Activated naive CD8-positive, alpha-beta T cell treated with anti-CD3 and anti-CD28 coated beads, Interleukin-2, amount 50 U/mL, for 24 hours (primary cell): ENCODE measurements around the gene DNAJB4.
"Not testable (repeated sequence)": the region's sequence is repeated elsewhere in the genome, so short reads cannot be mapped to it uniquely, and the experiment has no call there.

ENCODE experiments used
- ATAC-seq: fragments of 150-1000 bp; cut with Tn5 transposase; one replicate; pipeline ENCODE4 v1.10.0; 2021
- DNase-seq: peaks from one replicate; pipeline ENCODE4 v3.0.0; 2021
- H3K27ac Mint-ChIP-seq: one replicate; pipeline ENCODE4 v1.8.0; 2021; ENCODE audit warnings: mild to moderate bottlenecking, mixed read lengths
- H3K27me3 Mint-ChIP-seq: one replicate; pipeline ENCODE4 v1.8.0; 2021; ENCODE audit warnings: mixed read lengths
- H3K36me3 Mint-ChIP-seq: one replicate; pipeline ENCODE4 v1.8.0; 2021; ENCODE audit warnings: low read depth, mixed read lengths
- H3K4me1 Mint-ChIP-seq: one replicate; pipeline ENCODE4 v1.8.0; 2021; ENCODE audit warnings: mixed read lengths
- H3K4me3 Mint-ChIP-seq: one replicate; pipeline ENCODE4 v1.8.0; 2021; ENCODE audit warnings: mild to moderate bottlenecking, moderate library complexity, mixed read lengths
- H3K9me3 Mint-ChIP-seq: one replicate; pipeline ENCODE4 v1.8.0; 2021; ENCODE audit warnings: mixed read lengths

DNAJB4 gene

GRCh38 chr1:78053498-78053897, 48.8 kb downstream of the DNAJB4 start:
- Mint-ChIP-seq H3K4me3 (no peak overlapping the region), H3K27ac (no peak overlapping the region), H3K36me3 (no peaks in the 10 kb centered on the region), H3K27me3 (peaks cover 12% of the 10 kb centered on the region), H3K9me3 (peaks cover 8% of the 10 kb centered on the region), H3K4me1 (peaks cover 18% of the 10 kb centered on the region)
- no peak for DNase-seq
- no peak for ATAC-seq

DNA sequence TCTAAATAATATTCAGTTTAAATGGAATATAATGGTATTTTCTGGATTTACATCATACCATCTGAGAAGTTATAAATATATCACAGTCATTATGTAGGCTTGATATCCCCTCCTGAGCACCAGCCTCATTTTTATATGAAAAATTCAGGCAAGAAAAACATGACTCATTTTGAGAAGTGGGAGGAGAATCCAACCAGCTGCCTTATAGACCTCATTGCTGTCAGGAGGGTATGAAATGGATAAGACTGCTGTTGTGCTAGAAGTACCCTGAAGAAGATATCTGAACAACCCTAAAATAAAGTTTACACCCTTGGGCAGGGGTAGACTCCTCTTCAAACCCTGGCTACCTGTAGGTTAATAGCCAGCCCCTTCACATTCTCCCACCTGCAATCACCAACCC, 49.8 kb downstream of the DNAJB4 start:
- no peak overlapping the region for H3K27ac Mint-ChIP-seq
- H3K9me3 Mint-ChIP-seq: peaks cover 8% of the 10 kb centered on the region
- peaks cover 9% of the 10 kb centered on the region for H3K27me3 Mint-ChIP-seq
- no peak for DNase-seq
- no peaks in the 10 kb centered on the region for H3K36me3 Mint-ChIP-seq
- ATAC-seq: no peak
- peaks cover 9% of the 10 kb centered on the region for H3K4me1 Mint-ChIP-seq
- no peak overlapping the region for H3K4me3 Mint-ChIP-seq

DNA sequence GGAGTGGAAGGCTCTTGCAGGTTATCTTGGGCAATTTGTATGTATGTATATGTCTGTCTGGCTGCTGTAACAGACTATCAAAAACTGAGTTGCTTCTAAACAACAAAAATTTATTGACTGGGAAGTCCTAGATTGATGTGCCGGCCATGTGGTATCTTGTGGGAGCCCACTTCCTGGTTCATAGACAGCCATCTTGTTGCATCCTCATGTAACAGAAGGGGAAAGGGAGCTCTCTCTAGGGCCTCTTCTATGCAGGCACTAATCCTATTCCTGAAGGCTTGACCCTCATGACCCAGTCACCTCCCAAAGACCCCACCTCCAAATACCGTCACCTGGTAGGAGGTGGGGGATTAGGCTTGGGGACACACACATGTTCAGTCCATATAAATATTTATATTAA, 50.2 kb downstream of the DNAJB4 start:
- Mint-ChIP-seq H3K27me3 (peaks cover 10% of the 10 kb centered on the region), H3K36me3 (no peaks in the 10 kb centered on the region), H3K27ac (no peak overlapping the region), H3K4me3 (no peak overlapping the region), H3K9me3 (peaks cover 8% of the 10 kb centered on the region), H3K4me1 (peaks cover 9% of the 10 kb centered on the region)
- no peak for ATAC-seq
- DNase-seq: no peak

DNA sequence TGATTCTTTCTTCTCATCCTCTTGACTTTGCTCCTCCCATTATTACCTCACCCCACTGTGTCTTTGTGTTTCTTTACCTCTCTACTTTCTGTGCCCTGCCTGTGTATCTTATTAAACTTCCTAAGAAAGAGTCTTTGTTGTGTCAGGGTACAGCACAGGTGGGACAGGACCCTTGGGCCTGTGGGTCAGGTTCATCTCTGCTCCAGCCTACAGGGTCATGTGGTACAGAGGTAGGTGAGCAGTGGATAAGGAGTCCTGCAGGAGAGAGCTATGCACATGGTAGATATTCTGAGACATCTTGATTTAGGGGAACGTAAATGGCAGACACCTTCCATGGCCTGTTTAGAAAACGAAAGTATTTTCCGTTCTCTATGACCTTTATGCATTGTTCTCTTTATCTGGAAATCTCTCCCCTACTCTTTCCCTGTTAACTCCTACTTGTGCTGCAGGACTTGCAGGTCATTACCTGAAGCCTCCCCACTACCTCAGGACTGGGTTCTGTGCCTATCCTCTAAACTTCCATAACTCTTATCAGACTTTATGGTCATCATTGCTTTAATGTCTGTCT, 50.9 kb downstream of the DNAJB4 start:
- Mint-ChIP-seq H3K27me3 (peaks cover 13% of the 10 kb centered on the region), H3K4me1 (peaks cover 9% of the 10 kb centered on the region), H3K27ac (no peak overlapping the region), H3K36me3 (no peaks in the 10 kb centered on the region), H3K4me3 (no peak overlapping the region), H3K9me3 (peaks cover 8% of the 10 kb centered on the region)
- DNase-seq (no peak), ATAC-seq (no peak)

DNA sequence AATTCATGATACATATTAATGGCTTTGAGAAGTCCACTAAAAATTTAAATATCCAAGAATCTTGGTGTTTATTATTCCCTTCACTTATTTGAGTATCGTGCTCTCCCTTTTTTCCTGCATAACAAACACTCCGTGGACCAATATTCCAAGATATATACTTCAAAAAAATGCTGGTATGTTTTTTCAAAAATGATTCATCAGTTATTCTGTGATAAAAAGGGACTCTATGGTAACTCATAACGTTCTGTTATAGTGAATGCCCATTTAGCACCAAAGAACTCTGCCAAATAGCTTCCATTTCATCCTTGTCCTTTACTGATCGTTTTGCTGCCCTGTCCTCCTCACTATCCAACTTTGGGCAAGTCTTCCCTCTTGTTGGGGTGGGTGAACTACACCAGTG, 53.9 kb downstream of the DNAJB4 start:
- peaks cover 9% of the 10 kb centered on the region for H3K4me1 Mint-ChIP-seq
- DNase-seq: no peak
- ATAC-seq: no peak
- H3K36me3 Mint-ChIP-seq: no peaks in the 10 kb centered on the region
- H3K4me3 Mint-ChIP-seq: no peak overlapping the region
- H3K27ac Mint-ChIP-seq: no peak overlapping the region
- H3K9me3 Mint-ChIP-seq: peaks cover 8% of the 10 kb centered on the region
- H3K27me3 Mint-ChIP-seq: peaks cover 9% of the 10 kb centered on the region

DNA sequence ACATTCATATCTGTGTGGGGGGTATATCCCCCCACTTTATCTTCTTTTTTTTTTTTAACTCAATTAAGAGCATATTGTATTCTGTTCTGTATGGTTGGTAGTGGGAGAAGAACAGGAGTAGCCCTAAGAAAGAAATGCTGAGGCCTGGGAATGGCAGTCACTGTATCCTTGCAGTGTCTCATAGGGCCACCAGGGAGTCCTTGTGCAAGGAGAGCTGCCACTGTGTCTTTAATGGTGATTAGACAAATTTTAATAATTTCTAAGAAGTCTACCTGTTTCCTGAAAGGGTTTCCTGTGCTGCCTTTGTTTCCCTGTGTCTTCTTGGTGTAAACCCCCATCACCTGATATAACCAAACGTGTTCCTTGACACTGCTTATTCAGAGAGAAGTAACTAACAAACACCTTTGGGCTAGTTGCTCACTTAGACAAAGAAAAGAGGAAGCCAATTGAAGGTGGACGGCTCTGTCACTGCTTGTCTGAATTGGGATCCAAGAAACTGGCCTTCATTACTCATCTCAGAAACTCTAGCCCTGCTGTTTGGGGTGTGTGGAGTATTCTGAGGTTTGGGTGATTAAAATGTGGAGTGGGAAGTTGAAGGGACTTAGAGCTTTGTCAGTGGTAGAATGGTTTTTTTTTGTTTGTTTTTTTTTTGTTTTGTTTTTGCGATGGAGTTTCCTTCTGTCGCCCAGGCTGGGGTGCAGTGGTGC, 56.3 kb downstream of the DNAJB4 start:
- no peaks in the 10 kb centered on the region for H3K9me3 Mint-ChIP-seq
- no peaks in the 10 kb centered on the region for H3K4me1 Mint-ChIP-seq
- no peaks in the 10 kb centered on the region for H3K36me3 Mint-ChIP-seq
- DNase-seq (no peak), ATAC-seq (no peak)
- no peak overlapping the region for H3K27ac Mint-ChIP-seq
- H3K27me3 Mint-ChIP-seq: peaks cover 9% of the 10 kb centered on the region
- no peak overlapping the region for H3K4me3 Mint-ChIP-seq

GRCh38 chr1:78061825-78062523, 57.2 kb downstream of the DNAJB4 start:
- Mint-ChIP-seq H3K27me3 (peaks cover 9% of the 10 kb centered on the region), H3K27ac (no peak overlapping the region), H3K36me3 (no peaks in the 10 kb centered on the region), H3K4me3 (no peak overlapping the region), H3K9me3 (no peaks in the 10 kb centered on the region), H3K4me1 (no peaks in the 10 kb centered on the region)
- ATAC-seq: no peak
- DNase-seq: no peak

- H3K27ac Mint-ChIP-seq, H3K4me1 Mint-ChIP-seq, H3K36me3 Mint-ChIP-seq, ATAC-seq, H3K27me3 Mint-ChIP-seq, H3K4me3 Mint-ChIP-seq, DNase-seq, H3K9me3 Mint-ChIP-seq: not testable (repeated sequence)
These were observed 60.1 kb downstream of the DNAJB4 start for GRCh38 chr1:78064886-78065285.
